HEK293 (cell line): Measurements from ENCODE around the gene ITGB1.

Source experiments
- CTCF ChIA-PET: fragments of 350-600 bp; formaldehyde crosslinking; extraction: SDS; loops from one replicate; lab custom pipeline; 2021; ENCODE audit warnings: antibody characterized with exemption; lab: Yijun Ruan, JAX
- POLR2A ChIA-PET: fragments of 300-600 bp; formaldehyde crosslinking; extraction: SDS; loops from one replicate; lab custom pipeline; 2020; ENCODE audit warnings: antibody characterized with exemption, inconsistent platforms; lab: Yijun Ruan, JAX
- H3K27ac ChIP-seq: fragments of 200-500 bp; sonication (Bioruptor generic); 2 replicates; pipeline ENCODE4 v1.5.1; 2014; ENCODE audit warnings: low read depth, low read length, control low read depth, inconsistent platforms; ENCODE audit errors: extremely low read depth
- H3K36me3 ChIP-seq, 2 experiments: fragments of 200-500 bp in 1 of 2; sonication (Bioruptor generic) in 1 of 2; 1 replicate in 1 of 2; 2 replicates in 1 of 2; pipeline ENCODE4 v1.5.1; 2014 to 2017; ENCODE audit warnings: inconsistent platforms in 2 of 2, low read length in 2 of 2; ENCODE audit not compliant: control insufficient read depth in 2 of 2, insufficient read depth in 1 of 2
- H3K4me1 ChIP-seq: fragments of 200-500 bp; sonication (Bioruptor generic); 2 replicates; pipeline ENCODE4 v1.5.1; 2014; ENCODE audit warnings: mild to moderate bottlenecking, low read length, inconsistent platforms; ENCODE audit not compliant: control insufficient read depth, insufficient read depth
- H3K4me3 ChIP-seq: 2 replicates; pipeline ENCODE4 v1.5.1; 2011; ENCODE audit warnings: low read depth, mild to moderate bottlenecking, control low read depth, low read length, moderate library complexity
- H3K9me3 ChIP-seq: fragments of 200-500 bp; sonication (Bioruptor generic); 2 replicates; pipeline ENCODE4 v1.5.1; 2014; ENCODE audit warnings: low read depth, low read length, inconsistent platforms; ENCODE audit not compliant: control insufficient read depth, insufficient read depth
- BCL6B ChIP-seq: fragments of 450-650 bp; formaldehyde crosslinking; IDR thresholded peaks from 2 replicates; pipeline ENCODE4 v1.5.1; 2017; ENCODE audit warnings: missing biosample characterization, missing genetic modification characterization
- FEZF1 ChIP-seq: fragments of 450-650 bp; formaldehyde crosslinking; IDR thresholded peaks from 2 replicates; pipeline ENCODE4 v1.5.1; 2016; ENCODE audit warnings: missing biosample characterization, missing genetic modification characterization
- KLF1 ChIP-seq: fragments of 450-650 bp; formaldehyde crosslinking; IDR thresholded peaks from 2 replicates; pipeline ENCODE4 v1.5.1; 2016; ENCODE audit warnings: missing biosample characterization, missing genetic modification characterization
- PRDM1 ChIP-seq: fragments of 450-650 bp; formaldehyde crosslinking; IDR thresholded peaks from 2 replicates; pipeline ENCODE4; 2016; ENCODE audit warnings: missing biosample characterization, missing genetic modification characterization
- RBAK ChIP-seq: fragments of 450-650 bp; formaldehyde crosslinking; IDR thresholded peaks from 2 replicates; pipeline ENCODE4 v1.5.1; 2016; ENCODE audit warnings: missing biosample characterization, missing genetic modification characterization
- TRIM28 ChIP-seq: IDR thresholded peaks from 2 replicates; pipeline ENCODE4 v1.6.1; 2011; ENCODE audit warnings: low read length, control low read depth, borderline replicate concordance
- ZFP3 ChIP-seq: fragments of 450-650 bp; formaldehyde crosslinking; IDR thresholded peaks from 2 replicates; pipeline ENCODE4 v1.5.1; 2016; ENCODE audit warnings: low read depth, missing biosample characterization, missing genetic modification characterization
- ZFP69B ChIP-seq: fragments of 450-650 bp; formaldehyde crosslinking; IDR thresholded peaks from 2 replicates; pipeline ENCODE4 v1.5.1; 2016; ENCODE audit warnings: missing biosample characterization, missing genetic modification characterization
- ZIC2 ChIP-seq: fragments of 450-650 bp; formaldehyde crosslinking; IDR thresholded peaks from 2 replicates; pipeline ENCODE4 v1.5.1; 2016; ENCODE audit warnings: missing biosample characterization, missing genetic modification characterization
- ZNF2 ChIP-seq: fragments of 450-650 bp; formaldehyde crosslinking; IDR thresholded peaks from 2 replicates; pipeline ENCODE4 v1.5.1; 2016; ENCODE audit warnings: missing biosample characterization, missing genetic modification characterization
- ZNF214 ChIP-seq: fragments of 450-650 bp; formaldehyde crosslinking; IDR thresholded peaks from 2 replicates; pipeline ENCODE4 v1.5.1; 2017; ENCODE audit warnings: missing biosample characterization, mild to moderate bottlenecking, missing genetic modification characterization, borderline replicate concordance
- ZNF221 ChIP-seq: fragments of 450-650 bp; formaldehyde crosslinking; IDR thresholded peaks from 2 replicates; pipeline ENCODE4 v1.5.1; 2017; ENCODE audit warnings: missing biosample characterization, missing genetic modification characterization, borderline replicate concordance
- ZNF335 ChIP-seq: fragments of 450-650 bp; formaldehyde crosslinking; conservative IDR thresholded peaks from 2 replicates; pipeline ENCODE4 v1.5.1; 2016; ENCODE audit warnings: missing biosample characterization, missing genetic modification characterization
- ZNF366 ChIP-seq: fragments of 450-650 bp; formaldehyde crosslinking; conservative IDR thresholded peaks from 2 replicates; pipeline ENCODE4 v1.5.1; 2016; ENCODE audit warnings: missing biosample characterization, missing genetic modification characterization
- ZNF398 ChIP-seq: fragments of 450-650 bp; formaldehyde crosslinking; IDR thresholded peaks from 2 replicates; pipeline ENCODE4 v1.5.1; 2017; ENCODE audit warnings: missing biosample characterization, missing genetic modification characterization
- ZNF600 ChIP-seq: fragments of 450-650 bp; formaldehyde crosslinking; IDR thresholded peaks from 2 replicates; pipeline ENCODE4 v1.5.1; 2016; ENCODE audit warnings: missing biosample characterization, missing genetic modification characterization
- ZNF660 ChIP-seq: fragments of 450-650 bp; IDR thresholded peaks from 2 replicates; pipeline ENCODE4 v1.5.1; 2018; ENCODE audit warnings: missing biosample characterization, mild to moderate bottlenecking, missing genetic modification characterization
- ZNF704 ChIP-seq: fragments of 450-650 bp; formaldehyde crosslinking; IDR thresholded peaks from 2 replicates; pipeline ENCODE4 v1.5.1; 2016; ENCODE audit warnings: missing biosample characterization, missing genetic modification characterization
- ZSCAN18 ChIP-seq: fragments of 450-650 bp; formaldehyde crosslinking; IDR thresholded peaks from 2 replicates; pipeline ENCODE4 v1.5.1; 2016; ENCODE audit warnings: missing biosample characterization, missing genetic modification characterization

Gene ITGB1

GRCh38 chr10:32958085-32959005, at the start of gene ITGB1 (continued):
- no peak for TF ChIP-seq BCL6B (tag by site-specific recombination)

- H3K36me3 ChIP-seq = no peaks in the 10 kb centered on the region
- TF ChIP-seq ZSCAN18 (tag by site-specific recombination) = no peak
- TF ChIP-seq, all 188 proteins: peak for 0
- Histone ChIP-seq H3K4me3 (no peak overlapping the region), H3K27ac (no peak overlapping the region), H3K9me3 (no peaks in the 10 kb centered on the region), H3K4me1 (no peaks in the 10 kb centered on the region; the same call in none of the 2 replicates)
- ChIA-PET CTCF (interaction anchor here (0.6 to 0.7 kb wide), 2 partner anchors 139 to 726 kb away, joined by 3 read pairs; no protein-coding TSS in a partner anchor), POLR2A (interaction anchor here (1.7 kb wide), 1 partner anchor 26 kb away, joined by 4 read pairs; no protein-coding TSS in a partner anchor)
These were observed 48.4 kb upstream of the ITGB1 start for GRCh38 chr10:33006342-33006887.

GRCh38 chr10:33005322-33006301, 47.6 kb upstream of the ITGB1 start:
- ChIA-PET POLR2A (interaction anchor here (0.6 to 1.7 kb wide), 2 partner anchors 25 to 623 kb away, joined by 4 read pairs; no protein-coding TSS in a partner anchor), CTCF (no interaction called here)
- H3K4me1 ChIP-seq = no peaks in the 10 kb centered on the region; the same call in none of the 2 replicates
- peak; percentile 53; the same call in 1 of the 2 replicates for TF ChIP-seq ZFP69B (tag by site-specific recombination)
- TF ChIP-seq ZNF600 = peak; percentile 84
- TF ChIP-seq ZNF214 (tag by site-specific recombination) = no peak
- TF ChIP-seq ZNF221 = no peak
- TF ChIP-seq BCL6B (tag by site-specific recombination) = peak; percentile 88
- TF ChIP-seq ZNF366 (tag by site-specific recombination) = peak; percentile 53
- no peak for TF ChIP-seq ZFP3 (tag by site-specific recombination)
- TF ChIP-seq ZIC2 (tag by site-specific recombination) = peak; percentile 57
- TF ChIP-seq FEZF1 (tag by site-specific recombination) = no peak
- 0 out of 2 replicates have a peak, but pooled peaks have one; percentile 12 for TF ChIP-seq TRIM28
- peak; percentile 51; the same call in 1 of the 2 replicates for TF ChIP-seq ZNF2 (tag by site-specific recombination)
- TF ChIP-seq PRDM1 = peak; percentile 82
- no peak for TF ChIP-seq RBAK (tag by site-specific recombination)
- no peak for TF ChIP-seq ZNF398 (tag by site-specific recombination)
- TF ChIP-seq KLF1 (tag by site-specific recombination) = 0 out of 2 replicates have a peak, but pooled peaks have one; percentile 33
- TF ChIP-seq ZNF660 (tag by site-specific recombination) = peak; percentile 22; the same call in 1 of the 2 replicates
- peak; percentile 74 for TF ChIP-seq ZNF335 (tag by site-specific recombination)
- TF ChIP-seq ZNF704 = no peak

More at GRCh38 chr10:33005322-33006301, 47.6 kb upstream of the ITGB1 start:
- Histone ChIP-seq H3K9me3 (no peaks in the 10 kb centered on the region), H3K4me3 (peak overlapping the region; percentile 23), H3K36me3 (no peaks in the 10 kb centered on the region), H3K27ac (peak overlapping the region; percentile 53)
